GM21515 (cell line): ENCODE measurements around the gene ZNF445.
"Not testable (repeated sequence)": the region's sequence is repeated elsewhere in the genome, so short reads cannot be mapped to it uniquely, and the experiment has no call there.

Source experiments
- ATAC-seq: cut with Tn5 transposase; IDR thresholded peaks from one replicate; pipeline ENCODE4 v1.9.1; 2021; ENCODE audit not compliant: unreplicated experiment

Gene ZNF445

DNA sequence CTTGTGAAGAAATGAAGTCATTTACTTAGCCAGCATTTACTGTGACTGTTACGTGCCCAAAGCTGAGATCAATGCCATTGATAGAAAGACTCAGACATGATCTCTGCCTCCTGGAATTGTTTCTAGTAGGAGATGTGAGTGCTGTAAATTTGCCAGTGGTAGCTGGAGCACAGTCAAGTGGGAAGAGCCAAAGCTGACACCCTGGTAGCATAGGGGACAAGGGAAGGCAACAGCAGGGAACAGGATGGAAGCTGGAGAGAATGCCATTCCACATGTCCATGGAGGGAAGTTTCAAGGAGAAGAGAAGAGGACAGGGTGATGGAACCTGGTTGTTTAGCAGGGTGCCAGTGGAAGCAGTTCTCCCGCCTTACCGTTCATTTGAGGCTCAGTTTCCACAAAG, 74.9 kb downstream of the ZNF445 start:
- ATAC-seq = no peak

DNA sequence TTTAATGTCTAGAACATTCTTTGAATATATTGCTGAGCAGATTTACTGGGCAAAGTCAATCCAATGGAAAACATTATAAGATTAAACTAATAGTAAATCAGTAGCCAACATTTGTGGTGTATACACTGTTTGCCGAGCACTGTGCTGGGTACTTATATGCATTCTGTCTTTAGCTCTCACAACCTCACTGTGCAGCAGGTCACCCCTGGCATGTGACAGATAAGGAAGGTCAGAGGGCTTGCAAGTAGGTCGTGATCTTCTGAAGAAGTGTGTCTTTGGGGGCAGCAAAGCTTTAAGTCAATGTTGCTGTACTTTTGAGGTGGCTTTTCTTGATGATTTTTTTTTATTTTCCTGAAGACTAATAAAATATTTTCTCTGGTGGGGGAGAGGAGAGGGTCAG, 76.7 kb downstream of the ZNF445 start:
- no peak for ATAC-seq

DNA sequence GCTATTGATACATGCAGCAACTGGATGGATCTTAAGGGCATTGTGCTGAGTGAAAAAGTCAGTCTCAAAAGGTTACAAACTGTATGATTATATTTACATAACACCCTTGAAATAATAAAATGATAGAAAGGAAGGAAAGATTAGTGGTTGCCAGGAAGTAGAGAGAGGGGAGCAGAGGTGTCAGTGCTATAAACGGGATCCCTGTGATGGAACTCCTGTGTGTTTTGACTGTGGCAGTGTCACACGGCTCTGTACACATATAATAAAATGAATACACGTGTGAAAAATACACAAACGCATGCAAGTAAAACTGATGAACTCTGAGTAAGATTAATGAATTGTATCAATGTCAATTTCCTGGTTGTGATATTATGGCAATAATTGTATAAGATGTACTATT, 78.6 kb downstream of the ZNF445 start:
- no peak for ATAC-seq

DNA sequence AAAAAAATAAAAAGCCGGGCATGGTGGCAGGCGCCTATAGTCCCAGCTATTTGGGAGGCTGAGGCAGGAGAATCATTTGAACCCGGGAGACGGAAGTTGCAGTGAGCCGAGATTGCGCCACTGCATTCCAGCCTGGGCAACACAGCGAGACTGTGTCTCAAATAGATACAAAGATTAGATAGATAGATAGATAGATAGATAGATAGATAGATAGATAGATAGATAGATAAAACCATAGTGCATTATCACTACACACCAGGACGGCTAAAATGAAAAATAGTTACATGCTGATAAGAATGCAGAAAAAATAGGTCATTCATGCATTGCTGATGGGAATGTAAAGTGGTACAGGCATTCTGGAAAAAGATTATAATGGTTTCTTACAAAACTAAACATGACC, 79.2 kb downstream of the ZNF445 start:
- not testable (repeated sequence) for ATAC-seq

DNA sequence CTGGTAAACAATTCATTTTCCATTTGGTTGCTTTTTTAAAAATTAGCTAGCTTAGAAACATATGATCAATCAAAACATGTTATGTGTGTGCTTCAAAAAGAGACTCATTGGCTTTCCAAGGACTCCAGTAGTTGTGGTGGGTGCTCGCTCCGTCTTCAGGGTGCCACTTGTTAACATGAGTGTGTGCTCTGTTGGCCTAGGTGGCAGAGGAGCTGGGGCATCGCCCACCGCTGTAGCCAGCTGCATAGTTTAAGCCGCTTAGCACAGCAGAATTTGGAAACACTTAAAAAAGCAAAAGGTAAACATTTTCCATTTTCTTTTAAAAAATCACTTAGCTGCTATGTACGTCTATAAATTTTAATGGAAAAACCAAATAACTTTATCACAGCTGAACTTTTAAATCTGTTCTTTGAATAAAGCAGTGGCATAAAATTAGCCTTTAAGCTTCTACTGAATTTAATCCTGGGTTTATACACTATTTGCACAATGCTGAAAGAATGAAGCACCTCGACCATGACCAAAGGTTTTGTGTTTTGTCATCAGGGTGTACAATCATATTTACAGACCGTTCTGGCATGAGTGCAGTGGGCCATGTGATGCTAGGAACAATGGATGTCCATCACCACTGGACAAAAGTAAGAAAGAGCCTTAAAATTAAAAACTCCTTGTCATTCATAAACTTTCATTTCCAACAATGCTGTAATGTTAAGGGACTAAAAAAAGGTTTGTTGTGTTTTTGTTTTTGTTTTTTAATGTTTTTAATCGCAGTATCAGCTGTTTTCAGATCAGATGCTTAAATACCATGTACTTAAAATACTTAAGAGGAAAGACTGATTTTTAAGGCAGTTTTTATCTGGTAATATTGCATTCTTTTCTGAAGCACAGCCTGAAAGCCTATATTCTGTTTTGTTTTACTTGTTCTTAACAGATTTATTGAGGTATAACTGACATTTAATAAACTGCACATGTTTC, 81.0 kb downstream of the ZNF445 start:
- ATAC-seq = no peak

DNA sequence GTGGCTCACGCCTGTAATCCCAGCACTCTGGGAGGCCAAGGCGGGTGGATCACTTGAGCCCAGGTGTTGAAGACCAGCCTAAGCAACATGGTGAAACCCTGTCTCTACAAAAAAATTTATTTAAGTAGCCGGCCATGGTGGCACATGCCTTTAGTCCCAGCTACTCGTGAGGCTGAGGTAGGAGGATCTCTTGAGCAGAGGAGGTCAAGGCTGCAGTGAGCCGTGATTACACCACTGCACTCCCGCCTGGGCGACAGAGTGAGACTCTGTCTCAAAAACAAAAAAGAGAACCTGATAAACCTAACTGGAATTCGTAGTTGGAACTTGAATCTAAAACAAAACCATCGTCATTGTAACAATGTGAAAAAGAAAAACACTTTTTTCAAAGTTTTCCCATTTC, 81.8 kb downstream of the ZNF445 start:
- ATAC-seq = no peak

DNA sequence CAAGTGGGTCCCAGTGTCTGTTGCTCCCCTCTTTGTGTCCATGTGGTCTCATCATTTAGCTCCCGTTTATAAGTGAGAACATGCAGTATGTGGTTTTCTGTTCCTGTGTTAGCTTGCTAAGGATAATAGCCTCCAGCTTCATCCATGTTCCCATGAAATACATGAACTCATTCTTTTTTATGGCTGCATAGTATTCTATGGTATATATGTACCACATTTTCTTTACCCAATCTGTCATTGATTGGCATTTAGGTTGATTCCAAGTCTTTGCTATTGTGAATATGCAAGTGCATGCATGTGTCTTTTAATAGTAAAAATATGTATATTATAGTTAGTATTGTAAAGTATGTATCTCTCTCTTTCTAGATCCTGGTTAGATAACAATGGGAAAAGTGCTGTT, 85.0 kb downstream of the ZNF445 start:
- ATAC-seq = no peak

DNA sequence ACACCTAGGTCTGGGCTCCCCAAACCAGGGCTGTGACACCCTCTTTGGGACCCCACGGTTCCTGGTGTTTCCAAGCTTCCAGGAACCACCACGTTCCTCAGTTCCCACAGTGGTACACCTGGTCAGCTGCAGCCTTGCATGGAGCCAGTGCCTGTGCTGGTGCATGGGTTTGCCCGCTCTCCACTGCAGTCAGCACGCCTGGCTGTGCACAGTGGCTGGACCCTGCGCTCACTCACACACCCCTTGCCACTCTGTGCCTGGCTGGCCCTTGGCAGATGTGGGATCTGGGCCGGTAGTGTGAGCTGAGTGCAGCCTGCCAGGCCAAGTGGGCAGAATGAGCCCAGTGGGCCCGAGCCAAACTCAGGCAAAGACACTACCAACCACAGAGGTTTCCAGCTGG, 90.1 kb downstream of the ZNF445 start:
- ATAC-seq = no peak
